Measurements from ENCODE around the gene PTPRM.

Gene PTPRM

DNA sequence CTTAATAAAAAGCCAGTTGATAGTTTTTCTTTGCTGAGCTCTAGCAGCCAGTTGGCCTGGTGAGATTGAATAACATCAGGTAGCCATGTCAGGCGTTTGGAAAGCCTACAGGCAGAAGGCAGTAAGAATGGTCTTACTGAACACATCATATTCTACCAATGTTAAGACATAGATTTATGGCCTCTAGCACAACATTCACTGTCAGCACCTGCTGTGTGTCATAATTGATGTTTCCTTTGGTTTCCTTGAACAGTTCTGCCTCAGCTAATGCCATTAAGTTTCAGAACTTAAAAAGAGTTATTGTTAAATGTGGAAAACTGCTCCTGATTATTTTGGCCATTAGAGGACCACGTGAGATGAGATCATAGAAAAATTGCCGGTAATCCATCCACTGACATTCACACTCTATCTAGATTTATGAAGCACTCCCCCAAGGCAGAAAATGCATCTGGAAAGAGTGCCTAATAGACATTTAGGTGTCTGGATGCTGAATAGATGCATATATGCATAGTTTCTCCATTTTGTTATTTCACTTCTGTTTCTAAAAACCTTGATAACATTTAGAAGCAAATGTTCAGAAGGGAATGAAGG, 434.7 kb downstream of the PTPRM start:
- DNase-seq (ENCODE audit: low read depth), result peak; percentile 4
- no peak overlapping the region for H3K4me3 ChIP-seq (ENCODE audit: low read depth, low read length)

DNA sequence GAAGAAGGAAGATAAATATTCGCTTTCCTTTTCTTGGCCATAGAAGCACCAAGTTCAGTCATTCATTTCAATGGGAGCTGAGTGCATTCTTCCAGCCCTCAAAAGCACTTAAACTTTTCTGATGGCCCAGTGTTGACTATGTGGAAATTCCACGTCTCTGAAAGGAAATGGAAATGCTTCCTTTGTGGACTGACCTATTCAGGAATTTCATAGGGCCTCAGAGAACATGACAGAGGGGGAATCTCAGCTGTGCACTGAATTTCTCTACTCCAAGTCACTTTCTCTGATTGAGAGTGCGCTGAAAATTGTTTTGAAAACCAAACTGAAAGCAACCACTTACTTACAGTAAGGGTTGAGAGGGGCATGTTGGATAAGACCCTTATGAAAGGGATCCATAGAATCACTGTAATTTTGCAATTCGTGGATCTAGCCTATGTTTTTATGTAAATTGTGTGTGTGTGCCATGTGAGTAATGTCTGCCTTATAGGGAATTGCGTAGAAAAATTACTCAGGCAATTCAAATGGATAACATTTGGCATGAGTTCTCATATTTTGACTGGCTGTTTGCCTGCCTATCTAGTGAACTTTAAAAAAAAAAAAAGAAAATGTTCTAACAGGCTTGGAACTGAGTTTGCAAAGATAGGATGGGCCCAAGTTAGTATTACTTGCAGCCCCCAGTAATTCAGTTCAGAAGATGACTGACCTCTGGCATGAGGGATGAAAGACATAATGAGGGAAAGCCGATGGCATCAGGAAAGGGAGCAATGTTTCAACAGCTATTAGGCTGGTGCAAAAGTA, 437.0 kb downstream of the PTPRM start:
- peak; percentile 39 for DNase-seq (ENCODE audit: low read depth)
- no peak overlapping the region for H3K4me3 ChIP-seq (ENCODE audit: low read depth, low read length)

DNA sequence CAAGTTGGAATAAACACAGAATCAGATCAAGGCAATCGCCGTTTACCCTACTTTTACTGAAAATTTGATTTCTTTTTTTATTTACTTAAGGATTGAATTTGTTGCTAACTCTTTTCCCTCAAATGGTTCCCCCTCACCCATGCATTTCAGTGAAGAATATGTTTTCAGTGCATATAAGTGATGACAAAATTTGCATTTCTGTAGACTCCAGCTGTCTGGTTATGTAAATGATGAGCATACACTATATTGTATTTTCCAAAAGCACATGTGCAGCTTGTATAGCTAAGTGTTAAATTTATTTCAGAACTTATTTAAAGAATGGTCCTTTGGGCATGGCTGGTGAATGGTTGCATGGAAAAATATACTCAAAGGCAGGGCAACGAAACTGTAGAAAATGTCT, 437.7 kb downstream of the PTPRM start:
- no peak for DNase-seq (ENCODE audit: low read depth)
- no peak overlapping the region for H3K4me3 ChIP-seq (ENCODE audit: low read depth, low read length)

DNA sequence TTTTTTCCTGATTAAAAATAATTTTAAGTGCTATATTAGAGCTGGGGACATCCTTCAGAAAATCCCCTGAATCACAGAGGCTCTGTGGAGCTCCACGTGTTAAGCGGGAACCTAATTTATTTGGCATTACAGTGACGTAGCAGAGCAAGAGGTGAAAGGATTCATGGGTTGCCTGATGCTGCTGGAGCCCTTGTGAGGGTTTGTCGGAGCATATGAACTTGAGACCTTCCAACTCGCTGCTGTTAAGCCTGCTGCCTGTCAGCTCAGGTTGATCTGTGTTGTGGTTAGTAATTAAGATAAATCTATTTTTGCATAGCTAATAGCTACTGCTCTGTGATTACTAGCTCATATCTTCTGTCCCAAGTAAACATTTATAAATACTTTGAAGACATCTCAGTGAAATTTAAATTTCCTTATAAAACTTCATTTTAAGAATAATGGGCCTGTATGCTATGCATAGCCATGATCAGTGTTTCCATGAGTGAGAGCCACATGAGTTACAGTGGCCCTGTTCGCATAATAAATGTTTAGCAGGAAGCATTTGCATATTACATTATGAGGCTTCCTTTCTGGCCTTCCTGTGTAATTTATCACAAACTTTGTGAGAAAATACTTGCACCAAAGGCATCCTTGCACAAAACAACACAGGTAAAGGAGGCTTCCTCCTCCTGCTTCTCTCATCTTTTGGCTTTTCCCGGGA, 438.9 kb downstream of the PTPRM start:
- no peak overlapping the region for H3K4me3 ChIP-seq (ENCODE audit: low read depth, low read length)
- DNase-seq (ENCODE audit: low read depth), result no peak

DNA sequence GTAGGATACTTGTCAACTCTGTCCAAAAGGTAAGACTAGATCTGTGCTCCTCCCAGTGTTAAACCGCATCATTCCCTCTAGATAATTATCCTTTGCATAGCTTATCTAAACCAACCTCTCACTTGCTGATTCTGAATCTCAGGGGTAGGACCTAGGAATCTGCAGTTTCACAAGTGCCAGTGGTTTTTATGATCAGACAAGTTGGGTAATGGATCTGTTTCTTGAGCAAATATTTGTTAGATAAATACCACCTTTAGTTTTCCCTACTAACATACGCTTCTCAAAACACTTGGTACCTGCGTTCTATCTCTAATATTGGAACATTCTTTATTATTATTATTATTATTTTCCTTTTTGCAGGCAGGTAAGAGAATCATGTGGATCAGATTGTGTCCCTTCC, 439.9 kb downstream of the PTPRM start:
- no peak overlapping the region for H3K4me3 ChIP-seq (ENCODE audit: low read depth, low read length)
- no peak for DNase-seq (ENCODE audit: low read depth)

DNA sequence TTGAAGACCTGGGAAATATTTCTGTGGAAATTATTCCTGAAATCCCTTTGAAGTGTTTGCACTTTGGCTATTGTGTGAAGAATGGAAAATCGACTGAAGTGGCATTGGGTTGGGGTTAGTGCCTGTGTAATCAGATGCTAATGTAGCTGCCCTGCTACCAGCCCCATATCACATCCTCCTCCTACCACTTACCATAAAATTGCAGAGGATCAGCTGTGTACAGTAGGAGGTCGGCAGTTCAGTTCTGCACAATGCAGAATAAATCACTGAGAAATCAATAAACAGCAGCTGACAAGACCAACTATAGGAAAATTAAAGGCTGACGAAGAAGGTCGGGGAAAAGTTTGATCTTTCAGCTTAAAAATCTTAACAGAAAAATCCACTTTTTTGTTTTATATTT, 440.9 kb downstream of the PTPRM start:
- DNase-seq (ENCODE audit: low read depth), result no peak
- no peak overlapping the region for H3K4me3 ChIP-seq (ENCODE audit: low read depth, low read length)

DNA sequence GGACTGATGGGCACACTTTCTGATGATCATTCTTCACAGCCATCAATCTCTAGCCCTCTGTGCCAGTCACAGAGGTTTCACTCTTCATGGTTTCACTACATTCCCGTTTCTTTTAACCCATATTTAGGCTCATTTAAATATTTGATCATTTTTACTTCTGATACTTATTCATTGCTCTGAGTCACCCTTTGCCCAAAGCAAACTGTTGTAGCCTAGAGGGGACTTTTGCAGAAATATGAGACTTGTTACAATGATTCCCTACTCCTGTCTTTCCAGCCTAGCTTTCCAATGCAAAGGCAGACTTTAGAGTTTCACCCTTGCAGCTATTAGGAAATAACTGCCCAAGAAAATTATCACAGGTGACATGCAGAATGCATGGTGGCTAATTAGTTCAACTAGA, 444.2 kb downstream of the PTPRM start:
- no peak for DNase-seq (ENCODE audit: low read depth)
- H3K4me3 ChIP-seq (ENCODE audit: low read depth, low read length), result no peak overlapping the region

DNA sequence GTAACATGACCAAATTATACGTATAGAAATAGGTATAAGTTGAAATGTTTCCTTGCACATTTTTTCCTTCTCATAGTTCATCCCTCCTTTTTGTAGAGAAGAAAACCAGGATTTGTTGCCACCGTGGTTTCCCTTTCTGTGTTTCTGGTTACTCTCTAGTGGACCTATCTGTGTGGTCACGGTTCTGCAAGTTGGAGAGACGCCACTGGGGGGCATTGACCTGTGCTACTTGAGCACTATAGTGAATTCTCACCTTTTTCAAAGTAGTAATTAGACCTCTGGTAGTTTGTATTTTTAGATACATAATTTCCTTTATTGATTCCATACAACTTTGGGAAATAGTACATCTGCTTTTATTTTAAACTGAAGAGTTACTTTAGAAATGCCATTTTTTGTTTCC, 444.8 kb downstream of the PTPRM start:
- H3K4me3 ChIP-seq (ENCODE audit: low read depth, low read length), result no peak overlapping the region
- no peak for DNase-seq (ENCODE audit: low read depth)

DNA sequence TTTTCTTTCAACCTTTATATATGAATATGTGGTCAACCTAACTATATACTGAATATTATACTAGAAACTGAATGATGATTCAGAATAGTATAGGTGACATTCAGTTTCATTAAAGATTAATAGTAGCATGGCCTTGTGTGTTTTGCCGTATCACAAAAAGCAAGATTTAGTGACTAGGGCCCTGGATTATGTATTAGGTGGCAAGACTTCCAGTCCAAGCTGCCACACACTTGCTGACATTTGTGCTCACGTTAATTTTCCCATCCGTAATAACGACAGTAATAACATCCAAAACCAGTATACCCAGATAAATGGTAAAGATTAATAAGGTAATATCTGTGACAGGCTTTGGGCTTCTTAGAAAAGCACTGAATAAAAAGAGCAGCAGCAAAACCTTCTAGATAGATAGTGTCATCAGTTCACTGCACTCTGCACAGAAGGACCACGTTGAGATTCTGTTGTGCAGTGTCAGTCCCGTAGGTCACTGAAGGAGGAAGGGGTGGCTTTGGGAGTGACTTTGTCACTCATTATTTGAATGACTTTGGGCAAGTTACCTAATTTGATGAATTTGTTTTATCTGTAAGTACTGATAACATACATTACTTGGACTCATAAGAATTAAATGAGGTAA, 451.7 kb downstream of the PTPRM start:
- no peak overlapping the region for H3K4me3 ChIP-seq (ENCODE audit: low read depth, low read length)
- DNase-seq (ENCODE audit: low read depth), result no peak

DNA sequence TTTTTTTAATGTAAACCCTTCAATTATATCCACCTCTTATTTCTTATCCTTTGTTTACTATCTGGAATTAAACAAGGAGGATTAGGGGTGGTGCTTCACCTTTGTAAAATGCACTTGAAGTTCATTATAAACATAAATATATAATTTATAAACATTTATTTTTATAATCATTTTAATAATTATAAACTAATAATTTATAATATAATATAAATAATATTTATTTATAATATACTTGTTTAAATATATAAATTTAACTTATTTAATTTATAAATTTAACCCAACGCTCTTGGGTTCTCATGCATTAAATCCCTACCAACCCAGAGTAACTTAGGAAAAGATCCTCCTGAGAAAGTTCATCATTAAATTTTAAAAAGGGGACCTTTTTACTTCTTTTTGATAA, 452.5 kb downstream of the PTPRM start:
- DNase-seq (ENCODE audit: low read depth), result no peak
- no peak overlapping the region for H3K4me3 ChIP-seq (ENCODE audit: low read depth, low read length)

DNA sequence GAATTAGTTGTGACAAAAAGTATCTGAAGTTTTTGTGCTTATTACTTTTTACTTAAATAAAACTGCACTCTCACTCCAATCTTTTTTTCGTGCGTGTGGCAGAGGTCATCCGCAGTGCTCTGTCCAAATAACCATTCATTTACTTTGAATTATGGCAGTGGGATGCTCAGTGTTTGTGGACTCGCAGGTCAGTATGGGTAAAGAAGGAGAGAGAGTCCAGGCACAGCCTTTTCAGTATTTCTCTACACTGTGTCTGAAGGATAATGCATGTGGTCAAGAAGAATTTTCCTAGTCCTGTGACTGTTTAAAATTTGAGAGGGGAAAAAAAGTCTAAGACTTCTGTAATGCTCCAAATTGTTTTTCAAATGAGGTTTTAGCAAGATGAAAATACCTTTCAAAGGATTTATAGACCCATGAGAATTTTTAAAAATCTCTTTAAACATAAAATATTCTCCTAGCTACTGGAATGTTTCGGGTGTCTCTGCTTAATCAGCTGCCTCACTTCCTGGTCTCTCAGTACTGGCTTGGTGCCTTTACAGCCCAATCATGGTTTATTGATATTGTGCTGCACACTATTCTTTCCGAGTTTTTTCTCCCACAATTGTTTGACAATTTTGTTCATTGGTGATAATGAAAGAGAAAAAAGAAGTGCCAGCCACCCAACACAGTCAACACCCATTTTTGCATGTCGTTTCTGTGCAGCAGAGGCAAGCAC, 453.2 kb downstream of the PTPRM start:
- no peak for DNase-seq (ENCODE audit: low read depth)
- no peak overlapping the region for H3K4me3 ChIP-seq (ENCODE audit: low read depth, low read length)

DNA sequence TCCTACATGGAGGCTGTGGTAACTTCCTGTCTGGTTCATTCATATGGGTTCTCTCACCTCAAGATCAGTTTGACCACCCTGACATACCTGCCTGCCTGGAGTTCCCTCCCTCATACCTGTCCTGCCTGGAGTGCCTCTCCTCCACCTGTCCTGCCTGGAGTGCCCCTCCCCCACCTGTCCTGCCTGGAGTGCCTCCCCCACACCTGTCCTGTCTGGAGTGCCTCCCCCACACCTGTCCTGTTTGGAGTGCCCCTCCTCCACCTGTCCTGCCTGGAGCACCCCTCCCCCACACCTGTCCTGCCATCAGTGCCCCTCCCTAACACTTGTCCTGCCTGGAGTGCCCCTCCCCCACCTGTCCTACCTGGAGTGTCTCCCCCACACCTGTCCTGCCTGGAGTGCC, 461.9 kb downstream of the PTPRM start:
- no peak overlapping the region for H3K4me3 ChIP-seq (ENCODE audit: low read depth, low read length)
- no peak for DNase-seq (ENCODE audit: low read depth)

DNA sequence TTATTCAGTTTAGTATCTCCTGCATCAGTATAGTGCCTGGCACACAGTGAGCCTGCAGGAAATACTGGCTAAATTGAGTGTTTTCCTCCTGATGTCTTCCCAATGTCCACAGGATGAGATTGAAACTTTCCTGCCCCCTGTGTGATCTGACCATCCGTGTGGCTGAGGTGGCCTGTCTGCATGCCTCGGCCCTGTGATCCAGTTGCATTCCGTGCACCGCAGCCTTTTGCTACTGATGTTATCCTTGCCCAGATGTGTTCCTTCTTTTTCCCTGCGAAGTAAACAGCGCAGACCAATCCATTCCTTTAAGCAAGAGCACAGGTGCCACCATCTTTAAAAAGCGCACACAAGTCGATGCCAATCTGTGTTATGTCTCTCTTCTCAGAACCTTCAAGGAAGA, 462.6 kb downstream of the PTPRM start:
- H3K4me3 ChIP-seq (ENCODE audit: low read depth, low read length), result no peak overlapping the region
- DNase-seq (ENCODE audit: low read depth), result no peak

DNA sequence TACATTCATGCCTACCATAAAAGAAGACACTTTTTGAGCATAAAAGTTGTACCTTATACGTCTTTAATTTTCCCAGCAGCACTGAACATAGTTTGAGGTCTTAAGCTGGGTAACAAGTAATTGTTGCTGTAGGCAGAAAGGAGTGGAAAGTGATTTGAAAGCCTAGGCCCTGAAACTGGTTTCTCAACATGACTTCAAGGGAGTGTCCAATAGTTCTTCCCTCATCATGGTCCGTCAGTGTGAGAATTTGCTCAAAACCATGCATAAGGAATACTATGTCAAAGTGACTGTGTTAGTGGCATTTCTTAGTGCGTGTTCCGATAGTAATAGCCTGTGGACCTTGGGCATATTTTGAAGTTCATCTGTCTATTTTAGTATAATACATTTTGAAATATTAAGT, 463.1 kb downstream of the PTPRM start:
- H3K4me3 ChIP-seq (ENCODE audit: low read depth, low read length), result no peak overlapping the region
- no peak for DNase-seq (ENCODE audit: low read depth)

DNA sequence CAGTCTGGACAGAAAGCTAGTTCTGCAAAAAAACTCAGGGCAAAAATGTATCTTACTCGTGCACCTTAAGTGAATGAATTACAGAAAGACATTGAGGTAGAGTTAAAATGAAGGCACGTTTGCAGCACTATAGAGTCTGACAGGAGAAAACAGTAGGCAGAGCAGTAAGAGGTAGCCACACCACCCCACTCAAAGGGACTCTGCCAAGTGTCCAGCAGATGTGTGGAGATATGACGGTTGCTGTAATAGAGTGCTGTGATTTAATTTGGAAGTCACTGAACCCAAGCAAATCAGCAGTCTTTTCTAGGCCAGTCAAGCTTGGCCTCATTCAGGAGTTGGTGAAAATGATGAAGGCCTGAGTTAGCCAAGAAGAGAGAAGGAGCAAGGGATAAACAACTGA, 464.4 kb downstream of the PTPRM start:
- DNase-seq (ENCODE audit: low read depth), result no peak
- no peak overlapping the region for H3K4me3 ChIP-seq (ENCODE audit: low read depth, low read length)

DNA sequence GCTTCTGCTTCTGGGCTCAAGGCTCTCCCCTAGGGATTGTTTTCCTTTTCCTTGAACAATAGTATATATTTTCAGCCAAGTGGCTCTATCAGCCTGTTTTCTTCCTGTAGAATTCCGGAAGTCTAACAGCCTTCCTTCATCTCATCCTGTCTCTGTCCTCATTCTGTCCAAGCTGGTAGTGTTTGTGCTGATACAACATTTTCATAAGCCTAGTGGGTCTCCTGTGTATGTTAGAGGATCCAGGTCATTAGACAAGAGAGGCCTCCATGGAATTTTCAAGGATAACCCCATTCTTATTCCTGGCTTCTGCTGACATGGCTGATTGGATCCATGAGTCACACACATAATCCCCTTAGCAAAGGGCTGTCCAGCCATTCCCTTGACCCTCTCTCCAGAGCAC, 467.6 kb downstream of the PTPRM start:
- no peak for DNase-seq (ENCODE audit: low read depth)
- H3K4me3 ChIP-seq (ENCODE audit: low read depth, low read length), result no peak overlapping the region

DNA sequence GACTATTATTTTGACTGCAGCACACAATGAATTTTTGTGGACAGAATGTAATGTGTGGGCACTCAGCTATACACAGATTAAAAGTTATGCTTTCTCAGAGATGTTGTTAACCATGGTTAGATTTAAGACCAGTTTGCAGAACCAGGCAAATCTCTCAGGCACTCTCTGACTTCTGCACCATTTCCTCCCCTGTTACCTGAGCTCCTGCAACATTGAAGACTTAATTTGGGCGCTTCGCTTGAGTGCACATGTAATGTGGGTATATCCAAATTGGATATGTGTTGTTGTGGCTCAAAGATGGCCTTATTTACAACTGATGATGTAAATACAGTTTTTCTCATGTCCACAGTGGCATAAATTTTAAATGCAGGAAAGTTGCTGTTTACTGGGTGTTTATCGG, 469.4 kb downstream of the PTPRM start:
- H3K4me3 ChIP-seq (ENCODE audit: low read depth, low read length), result no peak overlapping the region

DNA sequence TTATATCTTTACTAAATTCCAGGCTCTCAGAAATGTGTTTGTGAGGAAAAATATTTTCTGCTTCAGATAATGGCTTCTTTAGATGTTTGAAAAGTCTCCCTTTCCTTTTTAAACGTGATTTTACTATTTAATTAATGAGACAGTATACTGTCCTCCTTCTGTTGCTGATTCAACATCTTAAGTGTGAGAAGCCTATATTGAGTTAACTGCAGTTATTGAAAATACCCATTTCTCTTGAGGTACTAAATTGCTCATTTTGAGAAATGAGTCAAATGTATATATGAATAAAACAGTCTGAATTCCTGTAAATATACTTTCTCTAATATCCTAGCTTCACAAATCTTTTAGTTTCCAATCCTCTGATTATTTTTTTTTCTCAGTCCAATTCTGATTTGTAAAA, 470.2 kb downstream of the PTPRM start:
- no peak overlapping the region for H3K4me3 ChIP-seq (ENCODE audit: low read depth, low read length)
- no peak for DNase-seq (ENCODE audit: low read depth)

More for the DNA sequence above, 469.4 kb downstream of the PTPRM start:
- DNase-seq (ENCODE audit: low read depth), result no peak

DNA sequence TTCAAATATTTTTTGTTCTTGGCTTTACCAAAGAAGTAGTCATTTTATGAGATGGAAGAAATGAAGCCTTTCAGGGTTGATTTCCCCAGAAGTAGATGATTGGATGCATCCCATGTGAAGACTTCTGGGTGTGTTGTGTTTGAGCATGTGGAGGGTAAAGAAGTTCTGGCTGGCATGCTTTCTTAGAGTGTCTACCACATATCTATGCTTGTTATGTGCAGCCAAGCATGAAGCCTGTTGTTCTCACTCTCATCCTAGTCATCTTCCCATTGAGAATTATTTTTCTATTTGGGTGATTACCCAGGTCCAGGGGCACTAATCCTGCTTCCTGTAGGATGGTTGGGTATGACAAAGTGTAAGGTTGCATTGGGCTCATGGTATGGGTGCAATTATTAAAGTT, 472.9 kb downstream of the PTPRM start:
- H3K4me3 ChIP-seq (ENCODE audit: low read depth, low read length), result no peak overlapping the region
- DNase-seq (ENCODE audit: low read depth), result no peak
